Activated T-cell treated with anti-CD3 and anti-CD28 coated beads, Interleukin-2, amount 50 U/mL, for 72 hours (primary cell): ENCODE data around the gene SSRP1. TPM values are rescaled to one million over a fixed set of nuclear protein-coding genes. Genes with fewer than 3 reads are reported as not detected.
"Not testable (repeated sequence)": the region's sequence is repeated elsewhere in the genome, so short reads cannot be mapped to it uniquely, and the experiment has no call there.

Source experiments
- ATAC-seq, 2 donors: fragments of 150-1000 bp; cut with Tn5 transposase; replicated peaks in 1 of 2; 2 replicates each; pipeline ENCODE4 v1.10.0; 2021; ENCODE audit warnings: moderate library complexity in 2 of 2, mild to moderate bottlenecking in 1 of 2
- DNase-seq, 2 donors: peaks; one replicate each; pipeline ENCODE4 v3.0.0; 2021 to 2022; ENCODE audit warnings: mixed read lengths in 1 of 2
- H3K27ac Mint-ChIP-seq: one replicate; pipeline ENCODE4 v1.8.0; 2022; ENCODE audit warnings: mild to moderate bottlenecking, moderate library complexity, mixed read lengths
- H3K27me3 Mint-ChIP-seq: one replicate; pipeline ENCODE4 v1.8.0; 2022; ENCODE audit warnings: low read depth, mixed read lengths
- H3K36me3 Mint-ChIP-seq, 2 donors: one replicate each; pipeline ENCODE4 v1.8.0; 2022; ENCODE audit warnings: mixed read lengths in 2 of 2, mild to moderate bottlenecking in 1 of 2; ENCODE audit not compliant: insufficient read depth in 2 of 2
- H3K4me1 Mint-ChIP-seq: one replicate; pipeline ENCODE4 v1.8.0; 2022; ENCODE audit warnings: low read depth, mixed read lengths
- H3K4me3 Mint-ChIP-seq, 2 donors: one replicate each; pipeline ENCODE4 v1.8.0; 2022; ENCODE audit warnings: mild to moderate bottlenecking in 2 of 2, mixed read lengths in 2 of 2, moderate library complexity in 2 of 2
- H3K9me3 Mint-ChIP-seq, 2 donors: one replicate each; pipeline ENCODE4 v1.8.0; 2022; ENCODE audit warnings: mixed read lengths in 2 of 2
- total RNA-seq, 2 donors: library from RNA; stranded (reverse); gene quantifications; one replicate each; pipeline ENCODE4 v1.2.3, GENCODE V29; 2022

Gene SSRP1
- total RNA-seq, 2 donors from 2014 or later, result 213 to 254 TPM

GRCh38 chr11:57288771-57289579 lies 46.7 kb downstream of the SSRP1 start:
- peaks cover 15% of the 10 kb centered on the region for H3K27me3 Mint-ChIP-seq
- no peak overlapping the region for H3K27ac Mint-ChIP-seq
- peak; percentile 49 to 59 for ATAC-seq
- H3K4me1 Mint-ChIP-seq, result no peaks in the 10 kb centered on the region
- no peak overlapping the region for H3K4me3 Mint-ChIP-seq
- DNase-seq, result no peak
- H3K9me3 Mint-ChIP-seq, result peaks cover 0 to 2% of the 10 kb centered on the region in 2 donors
- H3K36me3 Mint-ChIP-seq, result no peaks in the 10 kb centered on the region

- H3K4me3 Mint-ChIP-seq, result no peak overlapping the region
- no peak for ATAC-seq
- DNase-seq, result no peak
- peaks cover 0 to 2% of the 10 kb centered on the region in 2 donors for H3K9me3 Mint-ChIP-seq
- H3K27me3 Mint-ChIP-seq, result peaks cover 15% of the 10 kb centered on the region
- no peak overlapping the region for H3K27ac Mint-ChIP-seq
- H3K4me1 Mint-ChIP-seq, result no peaks in the 10 kb centered on the region
- no peaks in the 10 kb centered on the region for H3K36me3 Mint-ChIP-seq
These were observed 47.8 kb downstream of the SSRP1 start for GRCh38 chr11:57287884-57288283.

GRCh38 chr11:57283231-57283990 lies 52.3 kb downstream of the SSRP1 start:
- H3K36me3 Mint-ChIP-seq, result no peaks in the 10 kb centered on the region
- no peaks in the 10 kb centered on the region for H3K4me1 Mint-ChIP-seq
- no peak overlapping the region for H3K27ac Mint-ChIP-seq
- H3K9me3 Mint-ChIP-seq, result peaks cover 0 to 4% of the 10 kb centered on the region in 2 donors
- DNase-seq (no peak), ATAC-seq (no peak)
- H3K4me3 Mint-ChIP-seq, result no peak overlapping the region
- H3K27me3 Mint-ChIP-seq, result peaks cover 15% of the 10 kb centered on the region

DNA sequence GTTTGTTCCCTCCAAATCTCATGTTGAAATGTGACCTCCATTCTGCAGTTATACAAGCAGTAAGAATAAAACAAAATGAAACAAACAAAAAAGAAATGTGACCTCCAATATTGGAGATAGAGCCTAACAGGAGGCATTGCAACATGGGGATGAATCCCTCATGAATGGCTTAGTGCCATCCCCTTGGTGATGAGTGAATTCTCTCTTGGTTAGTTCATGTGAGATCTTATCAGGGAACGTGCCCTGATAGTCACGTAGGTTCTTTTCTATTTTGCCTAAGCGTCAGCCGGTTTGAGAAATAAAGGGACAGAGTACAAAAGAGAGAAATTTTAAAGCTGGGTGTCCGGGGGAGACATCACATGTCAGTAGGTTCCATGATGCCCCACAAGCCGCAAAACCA lies 54.1 kb downstream of the SSRP1 start:
- not testable (repeated sequence) for H3K9me3 Mint-ChIP-seq, ATAC-seq, H3K36me3 Mint-ChIP-seq, H3K4me1 Mint-ChIP-seq, H3K27ac Mint-ChIP-seq, DNase-seq, H3K4me3 Mint-ChIP-seq
- H3K27me3 Mint-ChIP-seq, result peaks cover 27% of the 10 kb centered on the region

DNA sequence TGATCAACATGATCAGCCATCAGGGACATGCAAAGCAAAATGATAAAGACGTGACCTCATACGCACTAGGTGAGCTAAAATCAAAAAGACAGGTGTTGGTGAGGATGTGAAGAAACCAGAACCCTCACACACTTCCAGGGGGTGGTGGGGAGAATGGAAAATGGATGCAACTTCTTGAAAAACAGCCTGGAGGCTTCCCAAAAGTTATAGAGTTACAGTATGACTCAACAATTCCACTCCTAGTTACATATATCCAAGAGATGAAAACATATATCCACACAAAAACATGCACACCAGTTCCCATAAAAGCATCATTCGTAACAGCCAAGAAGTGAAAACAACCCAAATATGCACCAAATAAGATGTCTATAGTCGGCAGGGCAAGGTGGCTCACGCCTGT lies 56.6 kb downstream of the SSRP1 start:
- Mint-ChIP-seq H3K27me3 (peaks cover 46% of the 10 kb centered on the region), H3K4me3 (no peak overlapping the region), H3K36me3 (peaks cover 0 to 2% of the 10 kb centered on the region in 2 donors), H3K4me1 (peaks cover 5% of the 10 kb centered on the region), H3K9me3 (peaks cover 1 to 8% of the 10 kb centered on the region in 2 donors), H3K27ac (no peak overlapping the region)
- no peak for DNase-seq
- no peak for ATAC-seq

- ATAC-seq (no peak), DNase-seq (no peak)
- H3K4me1 Mint-ChIP-seq, result peaks cover 5% of the 10 kb centered on the region
- H3K4me3 Mint-ChIP-seq, result no peak overlapping the region
- no peak overlapping the region for H3K27ac Mint-ChIP-seq
- H3K36me3 Mint-ChIP-seq, result peaks cover 0 to 4% of the 10 kb centered on the region in 2 donors
- peaks cover 2 to 9% of the 10 kb centered on the region in 2 donors for H3K9me3 Mint-ChIP-seq
- peaks cover 46% of the 10 kb centered on the region for H3K27me3 Mint-ChIP-seq
These were observed 57.0 kb downstream of the SSRP1 start for GRCh38 chr11:57278721-57279095.

DNA sequence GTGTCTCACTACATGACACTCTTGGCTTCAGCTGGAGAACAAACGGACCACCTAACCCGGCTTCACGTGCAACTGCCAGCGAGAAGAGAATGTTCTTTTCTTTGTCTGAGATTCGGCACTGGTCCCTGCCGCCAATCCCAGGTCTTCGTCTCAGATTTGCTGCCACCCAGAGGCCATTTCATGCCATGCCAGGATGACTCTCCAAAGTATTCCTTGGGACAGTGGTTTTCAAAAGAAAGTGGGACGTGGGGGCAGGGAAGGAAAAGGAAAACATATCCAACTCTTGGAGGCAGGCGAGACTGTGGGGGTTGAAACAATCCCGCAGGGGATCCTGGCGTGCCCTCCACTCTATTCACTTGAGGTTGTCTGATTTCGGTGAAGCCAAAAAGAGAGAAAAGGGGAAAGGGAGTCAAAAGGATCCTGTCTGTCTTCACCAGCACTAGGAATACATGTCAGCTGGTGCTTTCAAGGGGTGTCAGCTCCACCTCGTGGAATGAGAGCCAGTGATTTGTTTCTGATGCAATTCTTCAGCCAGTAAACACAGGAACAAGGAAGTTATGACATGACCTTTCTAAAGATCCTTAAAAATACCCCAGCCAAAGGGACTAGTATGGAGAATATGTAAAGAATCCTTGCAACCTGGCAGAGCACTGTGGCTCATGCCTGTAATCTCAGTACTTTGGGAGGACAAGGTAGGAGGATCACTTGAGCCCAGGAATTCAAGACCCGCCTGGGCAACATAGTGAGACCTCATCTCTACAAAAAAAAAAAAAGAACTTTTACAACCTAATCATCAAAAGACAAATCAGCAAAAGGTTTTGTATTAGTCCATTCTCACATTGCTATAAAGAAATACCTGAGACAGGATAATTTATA lies 57.6 kb downstream of the SSRP1 start:
- no peak overlapping the region for H3K4me3 Mint-ChIP-seq
- H3K4me1 Mint-ChIP-seq, result peaks cover 5% of the 10 kb centered on the region
- DNase-seq, result peak; percentile 42
- peaks cover 6 to 12% of the 10 kb centered on the region in 2 donors for H3K9me3 Mint-ChIP-seq
- peaks cover 46% of the 10 kb centered on the region for H3K27me3 Mint-ChIP-seq
- no peak overlapping the region for H3K27ac Mint-ChIP-seq
- peaks cover 0 to 4% of the 10 kb centered on the region in 2 donors for H3K36me3 Mint-ChIP-seq
- ATAC-seq, result no peak

- ATAC-seq, result no peak
- no peak for DNase-seq
- Mint-ChIP-seq H3K4me3 (no peak overlapping the region), H3K4me1 (peaks cover 5% of the 10 kb centered on the region), H3K36me3 (peaks cover 0 to 4% of the 10 kb centered on the region in 2 donors), H3K27me3 (peaks cover 46% of the 10 kb centered on the region), H3K27ac (no peak overlapping the region), H3K9me3 (peaks cover 8 to 14% of the 10 kb centered on the region in 2 donors)
These were observed 58.6 kb downstream of the SSRP1 start for GRCh38 chr11:57276971-57277675.

- Mint-ChIP-seq H3K27ac (no peak overlapping the region), H3K36me3 (peaks cover 0 to 4% of the 10 kb centered on the region in 2 donors), H3K9me3 (peaks cover 8 to 17% of the 10 kb centered on the region in 2 donors), H3K4me3 (no peak overlapping the region), H3K27me3 (peaks cover 51% of the 10 kb centered on the region), H3K4me1 (peaks cover 5% of the 10 kb centered on the region)
- ATAC-seq (no peak), DNase-seq (no peak)
These were observed 59.3 kb downstream of the SSRP1 start for GRCh38 chr11:57276169-57276970.
